Breast epithelium (tissue), 3 donors: ENCODE data around the gene KRTAP10-10.

Experiments used
- POLR2A ChIP-seq: fragments of 450-650 bp; IDR thresholded peaks from one replicate; pipeline ENCODE4 v1.6.1; 2016; ENCODE audit warnings: antibody characterized with exemption, mild to moderate bottlenecking, moderate library complexity
- TF ChIP-seq, protein P1 (sequence below), 3 donors: fragments of 450-650 bp; IDR thresholded peaks; one replicate each; pipeline ENCODE4 v1.5.1; 2016 to 2017; ENCODE audit warnings: antibody characterized with exemption in 3 of 3, mild to moderate bottlenecking in 3 of 3, moderate library complexity in 3 of 3

DNA sequence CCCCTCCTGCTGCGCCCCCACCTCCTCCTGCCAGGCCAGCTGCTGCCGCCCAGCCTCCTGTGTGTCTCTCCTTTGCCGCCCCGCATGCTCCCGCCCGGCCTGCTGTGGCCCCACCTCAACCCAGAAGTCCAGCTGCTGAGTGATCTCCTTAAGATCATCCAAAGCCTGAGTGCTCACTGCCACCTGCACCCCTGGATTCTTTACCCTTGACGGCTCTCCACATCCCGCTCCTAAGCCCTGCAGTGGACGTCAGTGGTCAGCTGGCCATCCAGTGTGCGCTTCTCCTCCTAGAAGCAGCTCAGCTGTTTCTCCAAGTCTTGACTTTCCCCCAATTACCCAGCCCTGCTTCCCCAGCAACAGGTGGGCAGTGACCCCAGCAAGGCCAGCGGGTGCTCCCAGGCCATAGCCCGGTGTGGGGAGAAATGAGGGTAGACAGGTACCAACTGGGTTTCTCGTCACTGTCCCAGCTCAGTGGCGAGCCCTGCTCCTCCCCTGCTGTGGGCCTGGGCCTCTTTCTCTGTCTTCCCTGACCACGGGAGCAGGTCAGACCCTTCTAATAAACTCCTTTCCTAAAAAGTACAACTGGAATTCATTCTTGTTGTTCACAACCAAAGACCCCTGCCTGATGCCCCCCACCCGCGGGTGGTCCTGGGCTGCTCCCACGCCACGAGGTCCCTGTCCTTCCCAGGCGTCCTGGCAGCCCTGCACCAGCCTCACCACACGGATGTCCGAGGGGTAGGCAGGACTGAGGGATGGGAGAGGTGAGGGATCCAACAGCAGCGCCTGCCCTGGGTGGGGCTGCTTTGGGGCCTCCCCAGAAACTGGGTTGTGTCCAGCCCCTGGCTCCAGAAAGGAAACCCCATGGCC lies 35.3 kb upstream of the KRTAP10-10 start:
- TF ChIP-seq, protein P1, sequence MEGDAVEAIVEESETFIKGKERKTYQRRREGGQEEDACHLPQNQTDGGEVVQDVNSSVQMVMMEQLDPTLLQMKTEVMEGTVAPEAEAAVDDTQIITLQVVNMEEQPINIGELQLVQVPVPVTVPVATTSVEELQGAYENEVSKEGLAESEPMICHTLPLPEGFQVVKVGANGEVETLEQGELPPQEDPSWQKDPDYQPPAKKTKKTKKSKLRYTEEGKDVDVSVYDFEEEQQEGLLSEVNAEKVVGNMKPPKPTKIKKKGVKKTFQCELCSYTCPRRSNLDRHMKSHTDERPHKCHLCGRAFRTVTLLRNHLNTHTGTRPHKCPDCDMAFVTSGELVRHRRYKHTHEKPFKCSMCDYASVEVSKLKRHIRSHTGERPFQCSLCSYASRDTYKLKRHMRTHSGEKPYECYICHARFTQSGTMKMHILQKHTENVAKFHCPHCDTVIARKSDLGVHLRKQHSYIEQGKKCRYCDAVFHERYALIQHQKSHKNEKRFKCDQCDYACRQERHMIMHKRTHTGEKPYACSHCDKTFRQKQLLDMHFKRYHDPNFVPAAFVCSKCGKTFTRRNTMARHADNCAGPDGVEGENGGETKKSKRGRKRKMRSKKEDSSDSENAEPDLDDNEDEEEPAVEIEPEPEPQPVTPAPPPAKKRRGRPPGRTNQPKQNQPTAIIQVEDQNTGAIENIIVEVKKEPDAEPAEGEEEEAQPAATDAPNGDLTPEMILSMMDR (IDR thresholded peaks at IDR 0.05) = no peak
- TF ChIP-seq POLR2A = no peak
